Activated naive CD4-positive, alpha-beta T cell (primary cell): ENCODE results near the gene FUT1.
"Not testable (repeated sequence)": the region's sequence is repeated elsewhere in the genome, so short reads cannot be mapped to it uniquely, and the experiment has no call there.

ENCODE experiments used
- DNase-seq, 4 experiments: peaks; one replicate each; lab custom pipeline; 2025; lab: John Stamatoyannopoulos, UW

Gene FUT1

DNA sequence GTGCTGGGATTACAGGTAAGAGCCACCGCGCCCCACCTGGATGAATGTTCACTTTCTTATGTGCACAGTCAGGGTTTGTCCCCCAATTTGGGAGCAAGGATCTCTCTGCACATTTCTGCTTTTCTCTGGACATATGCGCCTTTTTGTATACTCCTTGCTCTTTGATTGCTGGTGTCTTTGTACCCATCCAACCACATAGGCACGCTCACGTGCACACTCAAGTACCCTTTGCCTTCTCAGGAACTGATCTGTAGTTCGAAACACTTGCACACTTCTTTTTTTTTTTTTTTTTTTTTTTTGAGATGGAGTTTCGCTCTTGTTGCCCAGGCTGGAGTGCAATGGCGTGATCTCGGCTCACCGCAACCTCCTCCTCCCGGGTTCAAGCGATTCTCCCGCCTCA is 34.3 kb downstream of the FUT1 start:
- DNase-seq, result not testable (repeated sequence)

- no peak for DNase-seq
Measured at GRCh38 chr19:48716562-48717291, 35.7 kb downstream of the FUT1 start.

GRCh38 chr19:48715681-48716171 is 36.7 kb downstream of the FUT1 start:
- DNase-seq, result no peak

DNA sequence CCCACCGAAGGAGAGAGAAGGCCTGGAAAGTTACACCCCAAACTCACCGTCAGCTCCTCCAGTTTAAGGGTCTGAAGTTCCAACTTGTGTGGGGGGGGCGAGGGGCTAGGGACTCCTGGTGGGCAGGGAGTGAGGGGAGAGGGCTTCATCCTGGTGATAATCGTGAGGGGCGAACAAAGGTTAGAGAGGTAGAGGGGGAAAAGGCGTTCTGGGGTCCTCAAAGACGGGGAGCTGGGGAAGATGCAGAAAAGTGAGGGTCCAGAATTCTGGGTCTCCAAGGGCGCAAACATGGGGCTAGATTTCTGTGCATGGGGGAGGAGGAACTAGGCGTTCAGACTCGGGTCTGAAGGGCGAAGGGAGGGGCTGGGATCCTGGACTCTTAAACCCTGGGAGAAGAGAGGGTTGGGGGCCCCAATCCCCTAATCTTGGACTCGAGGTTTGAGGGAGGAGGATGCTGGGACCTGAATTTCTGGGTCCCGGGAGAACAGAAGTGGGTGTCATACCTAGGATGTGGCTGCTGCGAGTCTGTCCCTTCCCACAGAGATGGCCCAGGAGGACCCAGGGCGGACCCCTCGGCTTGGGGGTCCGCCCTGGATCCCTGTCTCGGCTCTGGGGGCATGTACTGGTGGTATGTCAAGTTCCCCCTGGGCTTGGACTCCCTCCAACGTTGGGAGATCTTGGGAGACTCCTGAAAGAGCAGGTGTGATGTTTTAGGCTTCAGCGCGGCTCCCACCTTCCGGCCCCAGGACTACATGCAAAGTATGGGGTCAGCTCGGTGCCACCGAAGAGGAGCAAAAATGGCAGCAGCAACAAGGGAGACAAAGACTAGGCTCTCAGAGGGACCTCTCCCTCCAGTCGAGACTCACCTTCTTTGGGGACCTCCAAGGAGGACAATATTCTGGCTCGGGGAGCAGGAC is 37.4 kb downstream of the FUT1 start:
- DNase-seq, result no peak

GRCh38 chr19:48713864-48714755 is 38.3 kb downstream of the FUT1 start:
- peak; percentile 78 to 94 (median 88) for DNase-seq

GRCh38 chr19:48713041-48713863 is 39.2 kb downstream of the FUT1 start:
- no peak for DNase-seq

DNA sequence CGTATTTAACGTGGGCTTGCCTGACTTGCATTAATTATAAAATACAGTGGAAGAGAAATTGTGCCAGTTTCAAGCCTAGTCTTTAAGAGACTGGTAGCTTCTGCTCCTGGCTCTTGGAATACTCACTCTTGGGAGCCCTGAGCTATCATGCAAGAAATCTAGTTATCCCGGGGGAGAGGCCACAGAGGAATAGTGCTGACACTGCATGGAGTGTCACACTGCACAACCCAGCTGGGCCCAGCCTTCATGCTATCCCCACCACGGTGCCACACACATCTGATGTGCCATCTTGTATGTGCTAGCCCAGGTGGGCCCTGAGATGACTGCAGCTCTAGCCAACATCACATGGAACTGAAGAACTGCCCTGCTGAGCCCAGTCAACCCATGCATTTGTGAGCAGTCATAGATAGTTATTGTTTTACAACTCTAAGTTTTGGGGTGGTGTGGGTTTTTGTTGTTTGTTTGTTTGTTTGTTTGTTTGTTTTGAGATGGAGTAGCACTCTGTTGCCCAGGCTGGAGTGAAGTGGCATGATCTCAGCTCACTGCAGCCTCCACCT is 41.3 kb downstream of the FUT1 start:
- DNase-seq, result no peak

DNA sequence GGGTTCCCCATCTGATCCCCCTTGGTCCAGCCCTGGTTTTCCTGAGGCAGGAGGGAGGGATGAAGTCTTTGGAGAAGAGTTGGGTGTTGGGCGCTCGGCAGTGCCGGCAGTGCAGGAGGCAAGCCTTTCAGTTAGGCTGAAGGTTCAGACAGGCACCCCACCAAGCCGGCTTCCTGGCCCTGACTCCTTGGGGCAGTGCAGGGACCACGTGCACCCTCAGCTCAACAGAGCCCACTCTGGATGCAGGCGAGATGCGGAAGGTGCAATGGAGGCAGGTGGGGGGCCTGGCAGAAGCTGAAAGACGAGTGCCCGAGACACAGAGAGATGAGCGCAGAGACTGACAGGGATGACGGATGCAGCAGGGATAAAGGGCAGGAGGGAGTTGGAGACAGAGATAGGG is 44.0 kb downstream of the FUT1 start:
- DNase-seq, result no peak

DNA sequence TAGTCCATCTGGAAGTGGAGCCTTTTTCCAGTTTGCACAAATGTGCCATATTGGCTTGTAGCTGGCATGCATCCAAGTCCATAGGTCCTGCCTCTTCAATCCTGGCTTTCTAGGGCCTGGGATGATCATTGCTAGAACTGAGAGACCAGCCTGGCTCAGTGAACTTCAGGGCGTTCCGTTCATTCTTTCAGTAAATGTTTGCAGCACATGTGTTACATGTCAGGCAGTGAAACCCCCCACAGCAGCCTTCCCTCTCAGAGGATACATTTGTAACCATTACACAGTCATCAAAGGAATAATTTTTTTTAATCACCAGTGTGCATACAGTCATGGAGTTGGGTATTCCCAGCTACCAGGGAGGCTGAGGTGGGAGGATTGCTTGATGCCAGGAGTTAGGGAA is 47.0 kb downstream of the FUT1 start:
- no peak for DNase-seq

DNA sequence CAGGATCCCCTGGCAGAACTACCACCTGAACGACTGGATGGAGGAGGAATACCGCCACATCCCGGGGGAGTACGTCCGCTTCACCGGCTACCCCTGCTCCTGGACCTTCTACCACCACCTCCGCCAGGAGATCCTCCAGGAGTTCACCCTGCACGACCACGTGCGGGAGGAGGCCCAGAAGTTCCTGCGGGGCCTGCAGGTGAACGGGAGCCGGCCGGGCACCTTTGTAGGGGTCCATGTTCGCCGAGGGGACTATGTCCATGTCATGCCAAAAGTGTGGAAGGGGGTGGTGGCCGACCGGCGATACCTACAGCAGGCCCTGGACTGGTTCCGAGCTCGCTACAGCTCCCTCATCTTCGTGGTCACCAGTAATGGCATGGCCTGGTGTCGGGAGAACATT is 49.1 kb downstream of the FUT1 start:
- no peak for DNase-seq

DNA sequence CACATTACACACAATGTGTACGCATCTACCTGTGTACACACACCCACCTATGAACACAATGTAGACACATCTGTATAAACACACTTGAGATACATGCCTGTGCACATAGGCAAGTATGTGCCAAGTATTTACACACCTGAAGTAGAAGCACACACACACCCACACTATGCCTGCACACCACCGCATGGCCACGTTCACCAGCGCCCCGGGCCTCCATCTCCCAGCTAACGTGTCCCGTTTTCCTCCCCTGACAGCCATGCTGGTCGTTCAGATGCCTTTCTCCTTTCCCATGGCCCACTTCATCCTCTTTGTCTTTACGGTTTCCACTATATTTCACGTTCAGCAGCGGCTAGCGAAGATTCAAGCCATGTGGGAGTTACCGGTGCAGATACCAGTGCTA is 49.7 kb downstream of the FUT1 start:
- no peak for DNase-seq

GRCh38 chr19:48698046-48698445 is 54.4 kb downstream of the FUT1 start:
- DNase-seq, result no peak
